ENCODE data around the gene MDM4. TPM values are rescaled to one million over a fixed set of nuclear protein-coding genes. Genes with fewer than 3 reads are reported as not detected.
A peak's percentile ranks its signal among the peaks of the same experiment; 100 is the strongest.

MDM4 gene
- total and polyA plus RNA-seq, 2 donors (not counting 1 experiment from before 2014, with no cell fraction given), result 46.6 to 374 TPM

DNA sequence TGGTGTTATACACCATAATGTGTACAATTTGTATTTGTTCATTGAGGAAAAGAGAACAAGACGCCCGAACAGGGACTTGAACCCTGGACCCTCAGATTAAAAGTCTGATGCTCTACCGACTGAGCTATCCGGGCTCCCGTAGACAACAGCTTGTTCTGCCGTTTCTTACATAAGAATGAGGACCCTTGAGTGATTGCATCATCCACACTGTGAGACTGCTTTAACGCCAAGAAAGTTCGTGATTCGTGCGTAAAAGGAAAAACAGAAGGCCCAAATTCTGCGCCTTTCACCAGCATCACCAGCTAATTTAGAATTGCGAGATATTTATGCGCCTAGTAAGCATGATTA, 9.3 kb upstream of the MDM4 start:
- Mint-ChIP-seq H3K4me3 (peak overlapping the region; percentile 97), H3K4me1 (peaks cover 62% of the 10 kb centered on the region), H3K27ac (peak overlapping the region; percentile 99), H3K27me3 (no peaks in the 10 kb centered on the region), H3K9me3 (ENCODE audit: insufficient read depth) (no peaks in the 10 kb centered on the region)
- no peaks in the 10 kb centered on the region for H3K27me3 ChIP-seq (replicated peaks in 1 of 4; ENCODE audit: control extremely low read depth in 1 of 4, control insufficient read depth in 3 of 4, insufficient read depth in 4 of 4, low read length in 3 of 4)
- H2AFZ ChIP-seq (ENCODE audit: insufficient read depth, low read depth, low read length, poor library complexity, severe bottlenecking), result peak overlapping the region; percentile 82
- H3K79me2 ChIP-seq (ENCODE audit: control insufficient read depth, insufficient read depth, low read length), result peaks cover 7% of the 10 kb centered on the region
- no peaks in the 10 kb centered on the region for H4K20me1 ChIP-seq (ENCODE audit: control insufficient read depth, insufficient read depth, low read length, poor library complexity, severe bottlenecking)
- intact Hi-C loops (cut with micrococcal nuclease), result loop anchor here (1.0 to 5.0 kb wide), 5 partner anchors 9 to 1220 kb away; partner anchors contain the start of gene MDM4
- H3K9ac ChIP-seq (ENCODE audit: low read length), result peak overlapping the region; percentile 94
- CTCF ChIA-PET, result interaction anchor here (0.6 to 20.4 kb wide), 19 partner anchors 9 to 300 kb away, joined by 3 to 1884 read pairs (median 4); partner anchors contain the start of genes MDM4 and PIK3C2B
- no peaks in the 10 kb centered on the region for H3K36me3 ChIP-seq (replicated peaks in 1 of 2; ENCODE audit: control extremely low read depth in 1 of 2, control insufficient read depth in 1 of 2, extremely low read depth in 1 of 2, insufficient read depth in 2 of 2, low read length in 1 of 2)
- WGBS (ENCODE audit: insufficient coverage), result 0% methylated on average over 6 of the region's 13 CpGs
- peak; percentile 75 for ATAC-seq (ENCODE audit: low read depth)
- TF ChIP-seq, protein P1, sequence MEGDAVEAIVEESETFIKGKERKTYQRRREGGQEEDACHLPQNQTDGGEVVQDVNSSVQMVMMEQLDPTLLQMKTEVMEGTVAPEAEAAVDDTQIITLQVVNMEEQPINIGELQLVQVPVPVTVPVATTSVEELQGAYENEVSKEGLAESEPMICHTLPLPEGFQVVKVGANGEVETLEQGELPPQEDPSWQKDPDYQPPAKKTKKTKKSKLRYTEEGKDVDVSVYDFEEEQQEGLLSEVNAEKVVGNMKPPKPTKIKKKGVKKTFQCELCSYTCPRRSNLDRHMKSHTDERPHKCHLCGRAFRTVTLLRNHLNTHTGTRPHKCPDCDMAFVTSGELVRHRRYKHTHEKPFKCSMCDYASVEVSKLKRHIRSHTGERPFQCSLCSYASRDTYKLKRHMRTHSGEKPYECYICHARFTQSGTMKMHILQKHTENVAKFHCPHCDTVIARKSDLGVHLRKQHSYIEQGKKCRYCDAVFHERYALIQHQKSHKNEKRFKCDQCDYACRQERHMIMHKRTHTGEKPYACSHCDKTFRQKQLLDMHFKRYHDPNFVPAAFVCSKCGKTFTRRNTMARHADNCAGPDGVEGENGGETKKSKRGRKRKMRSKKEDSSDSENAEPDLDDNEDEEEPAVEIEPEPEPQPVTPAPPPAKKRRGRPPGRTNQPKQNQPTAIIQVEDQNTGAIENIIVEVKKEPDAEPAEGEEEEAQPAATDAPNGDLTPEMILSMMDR (IDR thresholded peaks at IDR 0.05), result no peak
- TF ChIP-seq EZH2 (IDR thresholded peaks at IDR 0.05; ENCODE audit: borderline replicate concordance, insufficient read depth, low read depth, low read length, poor library complexity, severe bottlenecking), result no peak
- peak overlapping the region; percentile 79 for H3K4me2 ChIP-seq (replicated peaks; ENCODE audit: low read depth, low read length, poor library complexity, severe bottlenecking)
- DNase-seq, result peak; percentile 97
- H3K27ac ChIP-seq (ENCODE audit: low read length in 2 of 2), result peak overlapping the region; percentile 94 to 99
- peaks cover 47 to 52% of the 10 kb centered on the region in 2 donors for H3K4me1 ChIP-seq (ENCODE audit: control insufficient read depth in 2 of 2, insufficient read depth in 2 of 2, low read length in 2 of 2)
- POLR2A ChIA-PET, result interaction anchor here (0.6 to 3.6 kb wide), 11 partner anchors 8 to 97 kb away, joined by 3 to 91 read pairs (median 10); partner anchors contain the start of genes MDM4 and PIK3C2B
- peaks cover 0 to 1% (median 0%) of the 10 kb centered on the region in 3 donors for H3K9me3 ChIP-seq (ENCODE audit: control extremely low read depth in 1 of 3, control insufficient read depth in 2 of 3, insufficient read depth in 1 of 3, low read length in 2 of 3)
- H3K4me3 ChIP-seq (ENCODE audit: control extremely low read depth in 1 of 5, extremely low read depth in 1 of 5, insufficient read depth in 1 of 5, low read depth in 2 of 5, low read length in 4 of 5), result peak overlapping the region; percentile 51 to 90 (median 67)
